Measurements from ENCODE around the gene PHGDH. TPM values are rescaled to one million over a fixed set of nuclear protein-coding genes. Genes with fewer than 3 reads are reported as not detected.

Gene PHGDH
- total and polyA plus RNA-seq, 5 donors: 11.9 to 43.1 (median 20.3) TPM

DNA sequence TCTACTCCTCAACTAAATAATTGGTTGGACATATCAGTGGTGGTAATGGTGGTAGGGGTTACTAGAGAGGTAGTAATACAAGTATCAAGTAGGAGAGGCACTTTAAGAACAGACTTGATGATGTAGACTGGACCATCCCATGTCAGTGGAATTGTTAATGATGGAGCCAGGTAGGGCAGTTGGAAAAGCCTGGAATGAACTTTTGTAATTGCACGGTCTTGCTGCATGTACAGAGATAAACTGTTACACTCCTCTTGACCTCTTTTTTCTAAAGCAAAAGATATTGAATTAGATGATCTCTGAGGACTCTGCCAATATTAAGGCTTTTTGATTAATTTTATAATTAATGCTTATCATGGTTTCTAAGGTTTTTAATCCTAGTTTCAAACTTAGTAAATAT, 51.2 kb downstream of the PHGDH start:
- H3K9me3 ChIP-seq (ENCODE audit: control insufficient read depth, low read length): no peaks in the 10 kb centered on the region
- 69% methylated on average over 1 of the region's 1 CpG for WGBS
- DNase-seq (no peak), ATAC-seq (no peak)
- H3K4me3 ChIP-seq (ENCODE audit: low read length): no peak overlapping the region
- H3K27me3 ChIP-seq (ENCODE audit: control insufficient read depth, insufficient read depth): no peaks in the 10 kb centered on the region
- H3K4me1 ChIP-seq (ENCODE audit: control insufficient read depth, insufficient read depth, low read length): no peaks in the 10 kb centered on the region
- intact Hi-C loops (cut with DNase I): no loop called here
- H3K27ac ChIP-seq (ENCODE audit: low read length): no peak overlapping the region

DNA sequence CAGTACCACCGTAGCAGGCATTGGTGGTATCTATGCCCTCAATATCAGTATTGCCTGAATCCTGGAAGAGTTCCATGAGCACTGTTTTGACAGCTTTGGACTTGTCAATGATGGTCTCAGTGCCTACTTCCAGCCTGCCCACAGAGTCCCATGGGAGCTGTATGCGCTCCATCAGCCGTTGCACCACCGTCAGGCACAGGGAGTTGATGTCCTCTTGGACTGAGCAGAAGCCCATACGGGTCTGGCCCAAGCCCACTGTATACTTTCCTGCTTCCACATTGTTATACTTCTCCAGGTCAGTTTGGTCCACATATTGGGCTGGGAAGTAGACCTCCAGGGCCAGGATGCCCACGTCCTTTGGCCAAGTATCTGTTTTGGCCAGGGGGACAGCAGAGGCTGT, 52.5 kb downstream of the PHGDH start:
- H3K9me3 ChIP-seq (ENCODE audit: control insufficient read depth, low read length): no peaks in the 10 kb centered on the region
- 78% methylated on average over 6 of the region's 6 CpGs for WGBS
- no peaks in the 10 kb centered on the region for H3K27me3 ChIP-seq (ENCODE audit: control insufficient read depth, insufficient read depth)
- H3K4me1 ChIP-seq (ENCODE audit: control insufficient read depth, insufficient read depth, low read length): peaks cover 2% of the 10 kb centered on the region
- ATAC-seq: no peak
- H3K4me3 ChIP-seq (ENCODE audit: low read length): no peak overlapping the region
- DNase-seq: no peak
- intact Hi-C loops (cut with DNase I): no loop called here
- no peak overlapping the region for H3K27ac ChIP-seq (ENCODE audit: low read length)

DNA sequence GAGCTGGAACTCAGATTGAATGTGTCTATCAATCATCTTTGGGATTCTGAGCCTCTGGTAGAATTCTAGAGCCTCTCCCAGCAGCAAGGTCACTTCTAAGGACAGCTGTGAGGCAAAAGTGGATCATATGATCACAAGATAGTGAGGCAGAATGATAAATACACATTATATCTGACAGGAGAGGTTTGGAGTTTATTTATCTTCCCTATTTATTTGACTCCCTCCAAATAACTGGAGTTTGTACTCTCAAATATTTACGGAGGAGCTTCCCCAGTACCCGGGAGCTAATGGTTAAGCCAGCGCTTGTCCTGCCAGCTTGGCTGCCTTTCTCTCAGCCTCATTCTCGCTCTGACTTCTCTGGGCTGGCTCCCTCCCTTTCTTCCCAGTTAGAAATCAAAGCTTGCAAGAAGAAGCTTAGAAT, 54.6 kb downstream of the PHGDH start:
- peak; percentile 34 to 69 (median 61) for DNase-seq

DNA sequence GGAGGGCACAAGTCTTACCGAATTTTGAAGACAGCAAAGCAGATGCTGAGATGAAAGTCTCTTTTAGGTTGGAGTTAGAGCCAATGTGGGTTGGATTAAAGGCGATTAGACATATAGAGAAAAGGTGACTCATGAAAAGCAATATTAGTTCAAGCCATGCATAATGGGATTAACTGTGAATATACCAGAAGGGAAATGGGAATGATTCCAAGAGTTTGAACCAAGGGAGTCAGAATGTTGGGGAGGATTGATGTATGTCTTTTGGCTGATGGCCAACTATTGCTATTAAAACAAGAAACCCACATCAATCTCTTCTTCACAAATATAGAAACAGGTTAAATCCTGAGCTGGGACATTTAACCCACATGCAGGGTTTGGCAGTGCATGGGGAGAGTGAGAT, 55.8 kb downstream of the PHGDH start:
- Histone ChIP-seq H3K27me3 (ENCODE audit: control insufficient read depth, insufficient read depth) (no peaks in the 10 kb centered on the region), H3K4me3 (ENCODE audit: low read length) (no peak overlapping the region), H3K4me1 (ENCODE audit: control insufficient read depth, insufficient read depth, low read length) (peaks cover 4% of the 10 kb centered on the region), H3K27ac (ENCODE audit: low read length) (no peak overlapping the region), H3K9me3 (ENCODE audit: control insufficient read depth, low read length) (no peaks in the 10 kb centered on the region)
- WGBS: 77% methylated on average over 2 of the region's 2 CpGs
- DNase-seq (no peak), ATAC-seq (no peak)
- intact Hi-C loops (cut with DNase I): no loop called here

More for the DNA sequence above, 54.6 kb downstream of the PHGDH start:
- H3K27me3 ChIP-seq (ENCODE audit: control insufficient read depth, insufficient read depth): no peaks in the 10 kb centered on the region
- no peaks in the 10 kb centered on the region for H3K9me3 ChIP-seq (ENCODE audit: control insufficient read depth, low read length)
- intact Hi-C loops (cut with DNase I): no loop called here
- peaks cover 2% of the 10 kb centered on the region for H3K4me1 ChIP-seq (ENCODE audit: control insufficient read depth, insufficient read depth, low read length)
- 39% methylated on average over 4 of the region's 4 CpGs for WGBS
- peak; percentile 59 to 75 for ATAC-seq
- peak overlapping the region; percentile 73 for H3K27ac ChIP-seq (ENCODE audit: low read length)
- no peak overlapping the region for H3K4me3 ChIP-seq (ENCODE audit: low read length)

DNA sequence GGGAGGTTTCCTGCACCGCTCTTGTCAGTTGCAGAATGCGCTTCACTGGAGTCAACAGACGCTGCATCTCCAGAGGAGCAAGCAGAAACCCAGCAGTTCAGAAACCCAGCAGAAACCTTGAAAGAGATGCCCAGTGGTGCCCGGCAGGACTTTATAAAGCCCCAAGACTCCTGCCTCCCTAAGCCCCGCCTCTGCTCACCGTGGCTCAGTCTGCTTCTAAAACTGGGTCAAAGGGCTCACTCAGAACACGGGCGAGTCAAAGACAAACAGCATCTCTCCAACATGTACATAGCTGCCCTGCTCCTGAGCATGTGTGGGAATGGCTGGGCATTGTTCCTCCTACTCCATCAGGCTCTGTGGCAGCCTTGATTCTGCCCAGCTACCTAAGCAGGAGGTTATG, 57.0 kb downstream of the PHGDH start, which contains the start of gene HMGCS2:
TSS of gene HMGCS2 (minus strand) at position 128 of the 400 bp plus-strand sequence. CDS start at position 67, 61 bp downstream.
- H3K4me1 ChIP-seq (ENCODE audit: control insufficient read depth, insufficient read depth, low read length): peaks cover 4% of the 10 kb centered on the region
- H3K27me3 ChIP-seq (ENCODE audit: control insufficient read depth, insufficient read depth): no peaks in the 10 kb centered on the region
- WGBS: 65% methylated on average over 8 of the region's 8 CpGs
- ATAC-seq (peak in 1 of 2 donors; percentile 45), DNase-seq (no peak)
- no peak within 1 kb of the TSS for H3K27ac ChIP-seq (ENCODE audit: low read length)
- no peak within 1 kb of the TSS for H3K4me3 ChIP-seq (ENCODE audit: low read length)
- no peaks in the 10 kb centered on the region for H3K9me3 ChIP-seq (ENCODE audit: control insufficient read depth, low read length)
- intact Hi-C loops (cut with DNase I): no loop called here

DNA sequence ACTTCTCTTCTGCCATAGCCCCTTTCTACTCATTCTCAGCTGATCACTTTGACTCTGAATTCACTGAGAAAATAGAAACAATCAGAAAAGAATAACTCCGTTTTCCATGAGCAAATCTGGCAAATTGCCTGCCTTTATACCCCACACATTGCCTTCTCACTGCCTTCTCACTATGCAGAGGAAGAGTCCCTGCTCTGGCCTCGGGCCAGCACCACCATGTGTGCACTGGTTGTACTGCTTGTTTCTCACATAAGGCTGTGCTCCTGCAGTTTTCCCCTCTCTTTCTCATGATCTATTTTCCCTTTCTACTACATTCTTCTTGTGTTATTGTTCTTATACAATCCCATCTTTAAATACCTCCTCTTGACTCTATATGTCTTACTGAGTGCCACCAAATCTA, 59.3 kb downstream of the PHGDH start:
- ATAC-seq (no peak), DNase-seq (peak in 2 of 3 donors; percentile 66 to 74)
- 20% methylated on average over 2 of the region's 2 CpGs for WGBS
- intact Hi-C loops (cut with DNase I): no loop called here
- H3K27me3 ChIP-seq (ENCODE audit: control insufficient read depth, insufficient read depth): no peaks in the 10 kb centered on the region
- no peaks in the 10 kb centered on the region for H3K9me3 ChIP-seq (ENCODE audit: control insufficient read depth, low read length)
- no peak overlapping the region for H3K4me3 ChIP-seq (ENCODE audit: low read length)
- H3K4me1 ChIP-seq (ENCODE audit: control insufficient read depth, insufficient read depth, low read length): peaks cover 4% of the 10 kb centered on the region
- H3K27ac ChIP-seq (ENCODE audit: low read length): no peak overlapping the region

DNA sequence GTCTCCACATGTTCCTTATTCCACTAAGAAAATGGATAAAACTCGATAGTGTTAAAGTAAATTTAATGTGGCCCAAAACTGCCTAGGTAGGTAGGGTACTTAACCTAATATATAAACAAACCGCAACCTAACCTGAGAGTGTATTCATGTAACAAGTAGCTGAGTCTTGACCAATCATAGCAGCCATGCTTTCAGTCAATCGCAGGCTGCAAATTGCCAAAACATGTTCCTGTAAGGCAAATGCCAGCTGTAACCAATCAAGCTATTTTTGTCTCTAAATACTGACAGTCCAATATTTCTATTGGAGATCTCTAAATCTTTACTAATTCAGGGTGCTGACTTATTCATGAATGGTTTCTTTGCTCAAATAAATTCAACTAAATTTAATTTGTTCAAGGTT, 60.0 kb downstream of the PHGDH start:
- H3K4me1 ChIP-seq (ENCODE audit: control insufficient read depth, insufficient read depth, low read length): peaks cover 4% of the 10 kb centered on the region
- ATAC-seq (no peak), DNase-seq (no peak)
- no peaks in the 10 kb centered on the region for H3K9me3 ChIP-seq (ENCODE audit: control insufficient read depth, low read length)
- H3K27me3 ChIP-seq (ENCODE audit: control insufficient read depth, insufficient read depth): no peaks in the 10 kb centered on the region
- 79% methylated on average over 3 of the region's 3 CpGs for WGBS
- no peak overlapping the region for H3K27ac ChIP-seq (ENCODE audit: low read length)
- intact Hi-C loops (cut with DNase I): no loop called here
- H3K4me3 ChIP-seq (ENCODE audit: low read length): no peak overlapping the region

DNA sequence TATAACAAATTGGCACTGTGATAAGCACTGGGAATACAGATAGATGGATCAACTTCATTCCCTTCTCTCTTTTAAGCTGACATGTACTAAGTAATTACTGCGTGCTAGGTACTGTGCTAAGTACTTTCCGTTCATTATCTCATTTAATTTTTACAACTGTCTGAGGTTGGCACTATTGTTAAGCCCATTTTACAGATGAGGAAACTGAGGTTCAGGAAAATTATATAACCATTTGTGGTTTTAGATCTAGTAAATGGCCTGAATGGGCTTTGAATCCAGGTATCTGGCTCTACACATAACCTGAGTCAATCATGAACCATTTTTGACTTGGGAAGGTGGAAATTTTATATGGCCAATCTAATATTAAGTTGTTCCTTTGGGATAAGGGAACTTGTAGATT, 60.6 kb downstream of the PHGDH start:
- Histone ChIP-seq H3K9me3 (ENCODE audit: control insufficient read depth, low read length) (no peaks in the 10 kb centered on the region), H3K27me3 (ENCODE audit: control insufficient read depth, insufficient read depth) (no peaks in the 10 kb centered on the region), H3K4me3 (ENCODE audit: low read length) (no peak overlapping the region), H3K27ac (ENCODE audit: low read length) (no peak overlapping the region), H3K4me1 (ENCODE audit: control insufficient read depth, insufficient read depth, low read length) (peaks cover 4% of the 10 kb centered on the region)
- no peak for ATAC-seq
- WGBS: 98% methylated on average over 2 of the region's 2 CpGs
- DNase-seq: no peak
- intact Hi-C loops (cut with DNase I): no loop called here

DNA sequence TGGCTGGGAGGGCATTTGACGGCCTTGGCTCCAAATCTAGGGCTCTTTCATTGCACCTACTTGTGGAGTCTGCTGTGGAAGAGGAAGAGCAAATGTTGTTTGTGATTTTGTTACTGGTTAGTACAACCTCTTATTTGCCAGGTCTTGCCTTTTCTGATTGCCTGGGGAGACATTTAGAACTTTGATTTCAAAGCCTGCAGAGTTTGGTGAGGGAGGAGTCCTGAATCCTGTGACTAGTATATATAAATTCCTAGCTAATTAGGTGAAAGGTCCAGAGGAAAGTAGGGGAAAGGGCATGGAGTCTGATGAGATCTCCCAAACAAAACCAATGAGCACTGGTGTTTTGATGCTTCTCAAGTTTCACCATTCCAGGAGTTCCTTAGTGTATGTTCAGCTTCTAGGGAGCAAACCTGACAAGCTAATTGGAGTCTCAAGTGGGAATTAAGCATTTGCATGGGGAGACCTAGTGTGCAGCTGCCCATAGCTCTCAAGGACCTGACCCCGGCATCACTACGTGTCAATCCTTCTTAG, 62.0 kb downstream of the PHGDH start:
- Histone ChIP-seq H3K9me3 (ENCODE audit: control insufficient read depth, low read length) (no peaks in the 10 kb centered on the region), H3K4me1 (ENCODE audit: control insufficient read depth, insufficient read depth, low read length) (peaks cover 4% of the 10 kb centered on the region), H3K27me3 (ENCODE audit: control insufficient read depth, insufficient read depth) (no peaks in the 10 kb centered on the region), H3K4me3 (ENCODE audit: low read length) (no peak overlapping the region), H3K27ac (ENCODE audit: low read length) (peak overlapping the region; percentile 75)
- DNase-seq (no peak), ATAC-seq (peak; percentile 48 to 68)
- WGBS: 69% methylated on average over 3 of the region's 3 CpGs
- intact Hi-C loops (cut with DNase I): no loop called here

DNA sequence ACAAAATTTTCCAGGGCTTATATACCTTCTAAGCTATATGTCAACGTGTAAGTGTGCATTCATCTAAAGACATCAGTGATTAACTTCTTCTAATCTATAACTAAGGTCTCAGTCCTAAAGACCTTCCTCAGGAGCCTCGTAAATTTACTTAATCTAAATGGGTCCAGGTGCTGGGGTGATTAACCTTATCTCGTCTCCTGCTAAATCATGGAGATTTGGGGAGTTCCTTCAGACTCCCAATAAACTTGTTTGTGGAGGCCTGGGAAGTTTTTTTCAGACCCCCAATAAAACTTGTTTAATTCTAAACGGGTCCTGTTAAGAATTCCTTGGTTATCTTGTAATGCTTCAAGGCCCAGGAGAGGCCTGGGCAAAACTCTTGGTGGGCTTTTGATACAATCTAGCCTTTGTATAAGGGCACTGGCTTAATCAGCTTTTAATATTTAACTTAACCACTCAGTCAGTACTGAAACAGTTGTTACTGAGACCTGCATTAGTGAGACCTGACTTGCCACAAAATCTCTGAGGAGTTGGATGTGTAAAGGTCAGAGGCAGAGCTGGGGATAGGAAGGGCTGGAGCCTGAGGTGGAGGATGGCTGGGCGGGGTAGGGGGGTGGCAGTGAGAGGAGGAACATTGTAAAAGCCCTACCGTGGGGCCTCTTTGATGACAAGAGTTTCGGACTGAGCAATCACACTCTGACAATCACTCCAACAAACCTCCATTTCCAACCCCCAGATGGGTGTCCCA, 63.2 kb downstream of the PHGDH start:
- Histone ChIP-seq H3K4me3 (ENCODE audit: low read length) (no peak overlapping the region), H3K9me3 (ENCODE audit: control insufficient read depth, low read length) (no peaks in the 10 kb centered on the region), H3K27me3 (ENCODE audit: control insufficient read depth, insufficient read depth) (no peaks in the 10 kb centered on the region), H3K4me1 (ENCODE audit: control insufficient read depth, insufficient read depth, low read length) (peaks cover 2% of the 10 kb centered on the region), H3K27ac (ENCODE audit: low read length) (no peak overlapping the region)
- intact Hi-C loops (cut with DNase I): no loop called here
- no peak for DNase-seq
- 76% methylated on average over 7 of the region's 7 CpGs for WGBS
- no peak for ATAC-seq

DNA sequence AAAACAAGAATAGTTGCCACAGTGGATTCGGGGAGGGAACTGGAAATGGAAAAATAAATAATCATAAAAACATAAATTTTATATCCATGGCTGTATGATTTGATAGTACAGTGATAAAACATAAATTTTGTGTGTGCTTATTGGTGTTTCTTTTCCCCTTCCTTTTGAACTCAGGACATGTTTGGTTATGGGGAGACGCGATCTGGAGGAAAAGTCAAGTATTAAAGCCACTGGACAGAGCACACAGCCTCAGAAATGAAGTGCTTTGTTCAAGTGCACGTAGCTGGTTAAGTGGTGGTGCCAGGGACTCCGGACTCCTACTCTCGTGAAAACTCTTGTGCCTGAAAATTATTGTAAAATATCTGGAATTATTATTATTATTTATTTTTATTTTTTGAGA, 66.6 kb downstream of the PHGDH start:
- Histone ChIP-seq H3K4me3 (ENCODE audit: low read length) (no peak overlapping the region), H3K4me1 (ENCODE audit: control insufficient read depth, insufficient read depth, low read length) (peaks cover 2% of the 10 kb centered on the region), H3K9me3 (ENCODE audit: control insufficient read depth, low read length) (no peaks in the 10 kb centered on the region), H3K27ac (ENCODE audit: low read length) (no peak overlapping the region), H3K27me3 (ENCODE audit: control insufficient read depth, insufficient read depth) (no peaks in the 10 kb centered on the region)
- DNase-seq: no peak
- intact Hi-C loops (cut with DNase I): no loop called here
- ATAC-seq: no peak
- 91% methylated on average over 6 of the region's 6 CpGs for WGBS
